ES-I3 (cell line): ENCODE measurements around the gene ZSCAN2.

Experiments used
- H3K36me3 ChIP-seq: 2 replicates; pipeline ENCODE4 v1.6.1; 2013; ENCODE audit warnings: mild to moderate bottlenecking, low read length, control low read depth, moderate library complexity; ENCODE audit not compliant: insufficient read depth
- H3K4me1 ChIP-seq: 2 replicates; pipeline ENCODE4 v1.6.1; 2013; ENCODE audit warnings: mild to moderate bottlenecking, control low read depth, low read length; ENCODE audit not compliant: insufficient read depth
- H3K9ac ChIP-seq: 2 replicates; pipeline ENCODE4 v1.6.1; 2013; ENCODE audit warnings: low read depth, mild to moderate bottlenecking, low read length, moderate library complexity
- H3K9me3 ChIP-seq: 2 replicates; pipeline ENCODE4 v1.6.1; 2013; ENCODE audit warnings: mild to moderate bottlenecking, low read length, moderate library complexity; ENCODE audit not compliant: control insufficient read depth, insufficient read depth

ZSCAN2 gene

GRCh38 chr15:84588053-84588874, 12.5 kb upstream of the ZSCAN2 start:
- Histone ChIP-seq H3K4me1 (0 out of 2 replicates have a peak, but pooled peaks cover 7% of the 10 kb centered on the region), H3K36me3 (no peaks in the 10 kb centered on the region), H3K9ac (peak overlapping the region; percentile 36; the same call in 1 of the 2 replicates), H3K9me3 (no peaks in the 10 kb centered on the region)

- Histone ChIP-seq H3K9ac (no peak overlapping the region), H3K4me1 (peaks cover 19% of the 10 kb centered on the region; the same call in 1 of the 2 replicates), H3K9me3 (no peaks in the 10 kb centered on the region), H3K36me3 (no peaks in the 10 kb centered on the region)
Measured at GRCh38 chr15:84590406-84590805, 10.4 kb upstream of the ZSCAN2 start.

- Histone ChIP-seq H3K4me1 (peaks cover 16% of the 10 kb centered on the region; the same call in 1 of the 2 replicates), H3K36me3 (no peaks in the 10 kb centered on the region), H3K9ac (no peak overlapping the region), H3K9me3 (no peaks in the 10 kb centered on the region)
Measured at GRCh38 chr15:84591815-84592214, 9.0 kb upstream of the ZSCAN2 start.

DNA sequence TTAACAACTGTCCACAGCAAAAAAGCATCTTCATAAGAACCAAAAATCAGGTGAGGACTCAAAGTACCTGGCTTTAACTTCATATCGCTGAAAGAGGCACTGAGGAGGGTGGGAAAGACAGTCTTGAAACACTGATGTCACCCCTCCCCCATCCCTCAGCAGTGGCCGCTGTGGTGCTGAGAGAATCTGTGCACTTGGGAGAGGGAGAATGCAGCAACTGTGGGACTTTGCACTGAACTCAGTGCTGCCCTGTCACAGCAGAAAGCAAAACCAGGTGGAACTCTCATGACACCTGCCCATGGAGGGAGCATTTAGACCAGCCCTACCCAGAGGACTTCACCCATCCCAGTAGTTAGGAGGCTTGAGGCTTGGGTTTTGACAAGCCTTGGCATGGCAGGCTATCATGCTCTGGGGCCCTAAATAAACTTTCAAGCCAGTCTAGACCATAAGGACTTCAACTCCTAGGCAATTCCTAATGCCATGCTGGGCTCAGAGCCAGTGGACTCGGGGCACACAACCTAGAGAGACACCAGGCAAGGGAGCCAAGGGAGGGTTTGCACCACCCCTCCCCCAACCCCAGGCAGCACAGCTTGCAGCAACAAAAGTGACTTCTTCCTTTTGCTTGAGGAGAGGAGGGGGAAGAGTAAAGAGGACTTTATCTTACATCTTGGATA, 6.1 kb upstream of the ZSCAN2 start:
- H3K36me3 ChIP-seq, result no peaks in the 10 kb centered on the region
- peaks cover 18% of the 10 kb centered on the region; the same call in 1 of the 2 replicates for H3K4me1 ChIP-seq
- H3K9me3 ChIP-seq, result no peaks in the 10 kb centered on the region
- H3K9ac ChIP-seq, result no peak overlapping the region

DNA sequence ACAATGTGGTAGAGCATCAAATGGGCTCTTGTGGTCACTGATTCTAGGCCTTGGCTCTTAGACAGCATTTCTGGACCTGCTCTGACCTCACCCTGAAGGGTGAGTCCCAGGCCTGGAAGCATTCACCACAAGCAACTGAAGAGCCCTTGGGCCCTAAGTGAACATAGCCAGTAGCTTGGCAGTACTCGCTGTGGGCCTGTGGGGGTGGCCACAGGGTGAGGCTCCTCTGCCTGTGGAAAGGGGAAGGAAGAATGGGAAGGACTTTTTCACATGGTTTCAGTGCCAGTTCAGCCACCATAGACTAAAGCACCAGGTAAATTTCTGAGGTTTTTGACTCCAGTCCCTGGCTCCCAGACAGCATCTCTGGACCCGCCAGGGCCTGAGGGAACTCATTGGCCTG, 5.1 kb upstream of the ZSCAN2 start:
- H3K9ac ChIP-seq, result no peak overlapping the region
- H3K9me3 ChIP-seq, result no peaks in the 10 kb centered on the region
- peaks cover 18% of the 10 kb centered on the region; the same call in 1 of the 2 replicates for H3K4me1 ChIP-seq
- no peaks in the 10 kb centered on the region for H3K36me3 ChIP-seq

DNA sequence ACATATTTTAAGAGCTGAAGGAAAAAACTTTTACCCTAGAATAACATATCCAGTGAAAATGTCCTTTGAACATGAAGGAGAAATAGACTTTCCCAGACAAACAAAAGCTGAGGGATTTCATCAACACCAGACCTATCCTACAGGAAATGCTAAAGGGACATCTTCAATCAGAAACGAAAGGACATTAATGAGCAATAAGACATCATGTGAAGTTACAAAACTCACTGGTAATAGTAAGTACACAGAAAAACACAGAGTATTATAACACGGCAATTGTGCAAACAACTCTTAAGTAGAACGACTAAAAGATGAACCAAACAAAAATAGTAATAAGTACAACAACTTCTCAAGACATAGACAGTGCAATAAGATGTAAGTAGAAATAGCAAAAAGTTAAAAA, 3.5 kb upstream of the ZSCAN2 start:
- Histone ChIP-seq H3K4me1 (peaks cover 18% of the 10 kb centered on the region; the same call in 1 of the 2 replicates), H3K36me3 (no peaks in the 10 kb centered on the region), H3K9ac (no peak overlapping the region), H3K9me3 (no peaks in the 10 kb centered on the region)

- H3K9me3 ChIP-seq, result no peaks in the 10 kb centered on the region
- H3K9ac ChIP-seq, result no peak overlapping the region
- H3K4me1 ChIP-seq, result peaks cover 18% of the 10 kb centered on the region; the same call in 1 of the 2 replicates
- no peaks in the 10 kb centered on the region for H3K36me3 ChIP-seq
Measured at GRCh38 chr15:84598250-84598649, 2.6 kb upstream of the ZSCAN2 start.

GRCh38 chr15:84598993-84599392, 1.8 kb upstream of the ZSCAN2 start:
- no peak overlapping the region for H3K9ac ChIP-seq
- H3K9me3 ChIP-seq, result no peaks in the 10 kb centered on the region
- H3K4me1 ChIP-seq, result peaks cover 19% of the 10 kb centered on the region; the same call in 1 of the 2 replicates
- H3K36me3 ChIP-seq, result peaks cover 3% of the 10 kb centered on the region; the same call in 1 of the 2 replicates

- peaks cover 19% of the 10 kb centered on the region for H3K4me1 ChIP-seq
- H3K36me3 ChIP-seq, result peaks cover 7% of the 10 kb centered on the region; the same call in 1 of the 2 replicates
- no peaks in the 10 kb centered on the region for H3K9me3 ChIP-seq
- H3K9ac ChIP-seq, result no peak overlapping the region
Measured at GRCh38 chr15:84599906-84600305, 903 bp upstream of the ZSCAN2 start.

GRCh38 chr15:84600331-84600686, 500 bp upstream of the ZSCAN2 start:
- Histone ChIP-seq H3K36me3 (peaks cover 7% of the 10 kb centered on the region; the same call in 1 of the 2 replicates), H3K4me1 (peaks cover 19% of the 10 kb centered on the region), H3K9me3 (no peaks in the 10 kb centered on the region), H3K9ac (peak overlapping the region; percentile 73; the same call in 1 of the 2 replicates)

DNA sequence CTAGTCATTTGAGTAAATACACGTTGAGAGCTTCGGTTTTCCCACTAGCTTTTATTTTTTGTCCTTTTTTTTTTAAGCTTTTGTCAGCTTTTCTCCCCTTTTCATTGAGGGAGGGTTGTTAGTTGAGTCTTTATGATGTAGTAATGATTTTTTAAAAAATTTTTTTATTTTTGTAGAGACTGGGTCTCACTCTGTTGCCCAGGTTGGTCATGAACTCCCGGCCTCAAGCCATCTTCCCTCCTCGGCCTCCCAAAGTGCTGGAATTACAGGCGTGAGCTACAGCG, 688 bp downstream of the ZSCAN2 start:
- Histone ChIP-seq H3K4me1 (peaks cover 26% of the 10 kb centered on the region), H3K9me3 (no peaks in the 10 kb centered on the region), H3K36me3 (peaks cover 18% of the 10 kb centered on the region; the same call in 1 of the 2 replicates), H3K9ac (peak overlapping the region; percentile 73)

GRCh38 chr15:84603630-84604379, 3.0 kb downstream of the ZSCAN2 start:
- Histone ChIP-seq H3K4me1 (peaks cover 23% of the 10 kb centered on the region), H3K9me3 (no peaks in the 10 kb centered on the region), H3K9ac (peak overlapping the region; percentile 33; the same call in 1 of the 2 replicates), H3K36me3 (peaks cover 27% of the 10 kb centered on the region)

DNA sequence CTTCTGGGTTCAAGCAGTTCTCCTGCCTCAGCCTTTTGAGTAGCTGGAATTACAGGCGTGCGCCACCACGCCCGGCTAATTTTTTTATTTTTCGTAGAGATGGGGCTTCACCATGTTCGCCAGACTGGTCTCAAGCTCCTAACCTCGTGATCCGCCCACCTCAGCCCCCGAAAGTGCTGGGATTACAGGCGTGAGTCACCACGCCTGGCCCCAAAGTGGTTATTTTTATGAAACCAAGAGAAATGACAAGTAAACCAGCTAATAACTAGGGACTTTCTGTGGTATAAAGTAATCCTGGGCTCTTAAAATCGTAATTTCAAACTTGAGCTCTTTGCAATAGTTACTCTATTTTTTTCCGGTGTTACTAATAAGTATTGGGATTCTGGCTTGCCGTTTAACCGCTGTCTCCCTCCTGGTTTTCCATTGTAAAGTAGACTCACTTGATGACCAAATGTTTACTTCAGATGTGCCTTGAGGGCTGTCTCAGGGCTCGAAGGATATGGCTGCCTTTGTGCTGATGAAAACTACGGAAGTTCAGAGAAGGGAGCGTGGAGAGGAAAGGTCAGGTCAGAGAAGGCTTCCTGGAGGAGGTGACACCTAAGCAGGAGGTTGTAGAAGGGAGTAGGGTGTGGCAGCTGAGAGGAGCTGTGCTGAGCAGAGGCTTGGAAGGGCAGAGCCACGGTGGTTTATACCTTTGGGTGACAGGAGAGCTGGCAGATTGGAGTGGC, 4.2 kb downstream of the ZSCAN2 start:
- Histone ChIP-seq H3K4me1 (peaks cover 23% of the 10 kb centered on the region), H3K9ac (0 out of 2 replicates have a peak overlapping the region, but pooled peaks have one; percentile 21), H3K36me3 (peaks cover 29% of the 10 kb centered on the region), H3K9me3 (no peaks in the 10 kb centered on the region)

GRCh38 chr15:84605554-84605882, 4.7 kb downstream of the ZSCAN2 start:
- peaks cover 29% of the 10 kb centered on the region for H3K36me3 ChIP-seq
- no peaks in the 10 kb centered on the region for H3K9me3 ChIP-seq
- no peak overlapping the region for H3K9ac ChIP-seq
- peaks cover 23% of the 10 kb centered on the region for H3K4me1 ChIP-seq
